PC-3 (cell line): Measurements from ENCODE around the gene ZMYM2. TPM values are rescaled to one million over a fixed set of nuclear protein-coding genes. Genes with fewer than 3 reads are reported as not detected.

Experiments used
- ATAC-seq: fragments of 200-7000 bp; cut with Tn5 transposase; 2 replicates; pipeline ENCODE4 v1.9.1; 2020; ENCODE audit warnings: mild to moderate bottlenecking, moderate library complexity
- BruUV-seq: library from RNA; stranded (reverse); fragments of 400-500 nt; replicated peaks from 2 replicates; lab custom pipeline; 2021; lab: Mats Ljungman, UMichigan
- CTCF ChIA-PET: fragments of 300-600 bp; sonication (Branson Sonifier 250); formaldehyde crosslinking; loops from one replicate; lab custom pipeline; 2022; ENCODE audit warnings: antibody characterized with exemption; lab: Charles Lee
- POLR2A ChIA-PET: fragments of 300-600 bp; sonication (Branson Sonifier 250); formaldehyde crosslinking; loops from one replicate; lab custom pipeline; 2022; ENCODE audit warnings: antibody characterized with exemption; ENCODE audit not compliant: unreplicated experiment; lab: Charles Lee
- DNase-seq: peaks from one replicate; pipeline ENCODE4 v3.0.0-alpha.2; 2015
- H2AFZ ChIP-seq: fragments of 300-600 bp; sonication (generic); 2 replicates; pipeline ENCODE4 v1.6.0; 2016; ENCODE audit warnings: antibody characterized with exemption, low read length
- H3F3A ChIP-seq: fragments of 300-600 bp; sonication (generic); one replicate; pipeline ENCODE4 v1.6.0; 2017; ENCODE audit warnings: antibody characterized with exemption, low read length, control low read depth, mild to moderate bottlenecking; ENCODE audit not compliant: unreplicated experiment
- H3K27ac ChIP-seq: fragments of 300-600 bp; sonication (generic); 2 replicates; pipeline ENCODE4 v1.5.1; 2016; ENCODE audit warnings: mild to moderate bottlenecking, low read length
- H3K27me3 ChIP-seq: fragments of 300-600 bp; sonication (generic); 2 replicates; pipeline ENCODE4 v1.6.1; 2016; ENCODE audit warnings: low read length, mixed read lengths
- H3K36me3 ChIP-seq: fragments of 300-600 bp; sonication (generic); 2 replicates; pipeline ENCODE4 v1.6.1; 2016; ENCODE audit warnings: low read depth, mixed run types, low read length, mixed read lengths
- H3K4me1 ChIP-seq: fragments of 300-600 bp; sonication (generic); 2 replicates; pipeline ENCODE4 v1.5.1; 2016; ENCODE audit warnings: low read length; ENCODE audit not compliant: insufficient read depth
- H3K4me2 ChIP-seq: fragments of 300-600 bp; sonication (generic); 2 replicates; pipeline ENCODE4 v1.6.0; 2016; ENCODE audit warnings: low read length
- H3K4me3 ChIP-seq: fragments of 300-600 bp; sonication (generic); 2 replicates; pipeline ENCODE4 v1.5.1; 2016; ENCODE audit warnings: mild to moderate bottlenecking, low read length, mixed read lengths
- H3K79me2 ChIP-seq: fragments of 300-600 bp; sonication (generic); 2 replicates; pipeline ENCODE4 v1.6.1; 2017; ENCODE audit warnings: low read length, mixed read lengths
- H3K9ac ChIP-seq: fragments of 300-600 bp; sonication (generic); 2 replicates; pipeline ENCODE4 v1.6.0; 2016; ENCODE audit warnings: mild to moderate bottlenecking, low read length
- H3K9me2 ChIP-seq: fragments of 300-600 bp; sonication (generic); replicated peaks from 2 replicates; pipeline ENCODE4 v1.6.1; 2016; ENCODE audit warnings: mixed run types, low read length, mixed read lengths
- H3K9me3 ChIP-seq: fragments of 300-600 bp; sonication (generic); 2 replicates; pipeline ENCODE4 v1.6.1; 2016; ENCODE audit warnings: low read length, mixed read lengths
- H4K20me1 ChIP-seq: fragments of 300-600 bp; sonication (generic); 2 replicates; pipeline ENCODE4 v1.6.1; 2016; ENCODE audit warnings: low read length, mixed read lengths
- CTCF ChIP-seq: fragments of 300-600 bp; sonication (generic); conservative IDR thresholded peaks from 2 replicates; pipeline ENCODE4 v1.5.1; 2017; ENCODE audit warnings: antibody characterized with exemption, low read depth, mild to moderate bottlenecking, low read length
- EZH2 ChIP-seq: fragments of 300-600 bp; sonication (generic); IDR thresholded peaks from one replicate; pipeline ENCODE4 v1.6.1; 2017; ENCODE audit warnings: antibody characterized with exemption, mild to moderate bottlenecking, low read length; ENCODE audit not compliant: unreplicated experiment
- EZH2phosphoT487 ChIP-seq: fragments of 300-600 bp; sonication (generic); IDR thresholded peaks from 2 replicates; pipeline ENCODE4 v1.6.1; 2018; ENCODE audit warnings: mild to moderate bottlenecking, antibody characterized with exemption, low read length, borderline replicate concordance
- intact Hi-C: fragments of 100-400 bp; cut with micrococcal nuclease; formaldehyde crosslinking; loops from 2 replicates; pipeline ENCODE4 v1.9.0; 2023
- total RNA-seq: library from RNA; depleted of rRNA; stranded (reverse); fragments of >200 nt; gene quantifications from 2 replicates; pipeline ENCODE4 v1.2.3, GENCODE V29; 2014

ZMYM2 gene
- total RNA-seq, 1 experiment from 2014 or later: 34.7 TPM

- BruUV-seq: no TSS peak
- no peaks in the 10 kb centered on the region for H3K27me3 ChIP-seq
These were observed 92.8 kb downstream of the ZMYM2 start for GRCh38 chr13:20051366-20051765.

GRCh38 chr13:20053016-20053415, 94.5 kb downstream of the ZMYM2 start:
- no peaks in the 10 kb centered on the region for H3K79me2 ChIP-seq
- peaks cover 16% of the 10 kb centered on the region for H3K36me3 ChIP-seq
- H3K9ac ChIP-seq: no peak overlapping the region
- TF ChIP-seq EZH2phosphoT487 (no peak), EZH2 (no peak), CTCF (no peak)
- no peak overlapping the region for H2AFZ ChIP-seq
- H3K4me2 ChIP-seq: no peak overlapping the region
- no TSS peak for BruUV-seq
- ChIA-PET POLR2A (no interaction called here), CTCF (no interaction called here)
- DNase-seq: no peak
- intact Hi-C loops: no loop called here
- H3K9me2 ChIP-seq: no peaks in the 10 kb centered on the region
- H3K27ac ChIP-seq: no peak overlapping the region
- ATAC-seq: no peak
- H3F3A ChIP-seq: no peaks in the 10 kb centered on the region
- H3K4me1 ChIP-seq: no peaks in the 10 kb centered on the region
- H4K20me1 ChIP-seq: no peaks in the 10 kb centered on the region
- H3K9me3 ChIP-seq: no peaks in the 10 kb centered on the region
- no peaks in the 10 kb centered on the region for H3K27me3 ChIP-seq
- no peak overlapping the region for H3K4me3 ChIP-seq

More at GRCh38 chr13:20051366-20051765, 92.8 kb downstream of the ZMYM2 start:
- H3K9me3 ChIP-seq: no peaks in the 10 kb centered on the region
- ChIA-PET POLR2A (no interaction called here), CTCF (no interaction called here)
- H3F3A ChIP-seq: no peaks in the 10 kb centered on the region
- no peak overlapping the region for H3K4me2 ChIP-seq
- DNase-seq (no peak), ATAC-seq (no peak)
- no peak overlapping the region for H3K4me3 ChIP-seq
- H3K36me3 ChIP-seq: peaks cover 11% of the 10 kb centered on the region; the same call in 1 of the 2 replicates
- TF ChIP-seq EZH2 (no peak), EZH2phosphoT487 (no peak), CTCF (no peak)
- H3K9me2 ChIP-seq: no peaks in the 10 kb centered on the region
- no peaks in the 10 kb centered on the region for H3K79me2 ChIP-seq
- H3K9ac ChIP-seq: no peak overlapping the region
- H4K20me1 ChIP-seq: no peaks in the 10 kb centered on the region
- no peaks in the 10 kb centered on the region for H3K4me1 ChIP-seq
- H3K27ac ChIP-seq: no peak overlapping the region
- intact Hi-C loops: no loop called here
- H2AFZ ChIP-seq: no peak overlapping the region

GRCh38 chr13:20053891-20054290, 95.4 kb downstream of the ZMYM2 start:
- intact Hi-C loops: no loop called here

More at GRCh38 chr13:20053891-20054290, 95.4 kb downstream of the ZMYM2 start:
- Histone ChIP-seq H3K36me3 (peaks cover 20% of the 10 kb centered on the region), H3K27me3 (no peaks in the 10 kb centered on the region), H3K4me2 (no peak overlapping the region), H3K9me2 (no peaks in the 10 kb centered on the region), H4K20me1 (no peaks in the 10 kb centered on the region), H3K27ac (no peak overlapping the region), H3K4me1 (no peaks in the 10 kb centered on the region), H3K9ac (no peak overlapping the region), H3F3A (no peaks in the 10 kb centered on the region), H3K9me3 (no peaks in the 10 kb centered on the region), H3K4me3 (no peak overlapping the region), H3K79me2 (no peaks in the 10 kb centered on the region), H2AFZ (no peak overlapping the region)
- TF ChIP-seq EZH2: no peak
- POLR2A ChIA-PET: no interaction called here
- no peak for ATAC-seq
- no TSS peak for BruUV-seq
- DNase-seq: no peak
- CTCF ChIA-PET: no interaction called here
